PC-9 (cell line): ENCODE results near the gene NTS. TPM values are rescaled to one million over a fixed set of nuclear protein-coding genes. Genes with fewer than 3 reads are reported as not detected.
A peak's percentile ranks its signal among the peaks of the same experiment; 100 is the strongest.

Experiments used
- BruUV-seq: library from RNA; stranded (reverse); fragments of 400-500 nt; replicated peaks from 2 replicates; lab custom pipeline; 2021; lab: Mats Ljungman, UMichigan
- CTCF ChIA-PET: fragments of 300-600 bp; sonication (Branson Sonifier 250); formaldehyde crosslinking; loops from one replicate; lab custom pipeline; 2022; ENCODE audit warnings: antibody characterized with exemption; lab: Charles Lee
- POLR2A ChIA-PET: fragments of 300-600 bp; sonication (Branson Sonifier 250); formaldehyde crosslinking; loops from one replicate; lab custom pipeline; 2022; ENCODE audit warnings: antibody characterized with exemption; ENCODE audit not compliant: unreplicated experiment; lab: Charles Lee
- DNase-seq, 2 experiments: peaks; one replicate each; pipeline versions ENCODE4 v3.0.0 to v3.0.0-alpha.2; 2015 to 2022; ENCODE audit warnings: mixed read lengths in 1 of 2
- H2AFZ ChIP-seq: fragments of 200-600 bp; sonication (generic); 2 replicates; pipeline ENCODE4 v1.8.1; 2017; ENCODE audit warnings: antibody characterized with exemption
- H3F3A ChIP-seq: fragments of 200-600 bp; sonication (generic); 2 replicates; pipeline ENCODE4 v1.8.1; 2017; ENCODE audit warnings: antibody characterized with exemption, mild to moderate bottlenecking, low read depth; ENCODE audit not compliant: insufficient read depth
- H3K27ac ChIP-seq: fragments of 200-600 bp; sonication (generic); 2 replicates; pipeline ENCODE4 v1.6.1; 2016; ENCODE audit warnings: mixed run types
- H3K27me3 ChIP-seq: fragments of 200-600 bp; sonication (generic); 2 replicates; pipeline ENCODE4 v1.6.1; 2016; ENCODE audit warnings: low read depth, mixed run types; ENCODE audit not compliant: insufficient read depth
- H3K36me3 ChIP-seq: fragments of 200-600 bp; sonication (generic); 2 replicates; pipeline ENCODE4 v1.6.1; 2016; ENCODE audit warnings: low read depth, mixed run types
- H3K4me1 ChIP-seq: fragments of 200-600 bp; sonication (generic); replicated peaks from 2 replicates; pipeline ENCODE4 v1.6.1; 2016; ENCODE audit warnings: mixed run types; ENCODE audit not compliant: insufficient read depth
- H3K4me2 ChIP-seq: fragments of 200-600 bp; sonication (generic); 2 replicates; pipeline ENCODE4 v1.6.1; 2017; ENCODE audit warnings: mixed run types
- H3K4me3 ChIP-seq: fragments of 200-600 bp; sonication (generic); 2 replicates; pipeline ENCODE4 v1.6.1; 2016; ENCODE audit warnings: mixed run types
- H3K79me2 ChIP-seq: fragments of 200-600 bp; sonication (generic); 2 replicates; pipeline ENCODE4 v1.6.1; 2017; ENCODE audit warnings: low read depth, mixed run types
- H3K9me2 ChIP-seq: fragments of 200-600 bp; sonication (generic); 2 replicates; pipeline ENCODE4 v1.8.1; 2017; ENCODE audit warnings: mild to moderate bottlenecking; ENCODE audit not compliant: insufficient read depth
- H3K9me3 ChIP-seq: fragments of 200-600 bp; sonication (generic); 2 replicates; pipeline ENCODE4 v1.8.1; 2016; ENCODE audit warnings: low read depth; ENCODE audit not compliant: insufficient read depth
- H4K20me1 ChIP-seq: fragments of 200-600 bp; sonication (generic); 2 replicates; pipeline ENCODE4 v1.8.1; 2017; ENCODE audit not compliant: insufficient read depth
- CTCF ChIP-seq: fragments of 200-600 bp; sonication (generic); conservative IDR thresholded peaks from 2 replicates; pipeline ENCODE4 v1.6.1; 2017; ENCODE audit warnings: mixed run types, antibody characterized with exemption, mild to moderate bottlenecking, moderate library complexity
- EZH2 ChIP-seq: fragments of 200-600 bp; sonication (generic); IDR thresholded peaks from 2 replicates; pipeline ENCODE4 v1.8.0; 2017; ENCODE audit warnings: antibody characterized with exemption, low read depth
- intact Hi-C: fragments of 100-400 bp; cut with micrococcal nuclease; formaldehyde crosslinking; loops from one replicate; pipeline ENCODE4 v1.10.0; 2022; ENCODE audit not compliant: unreplicated experiment
- total RNA-seq: library from RNA; stranded (reverse); gene quantifications from 2 replicates; pipeline ENCODE4 v1.2.3, GENCODE V29; 2021

NTS gene
- total RNA-seq, 1 experiment from 2014 or later, result not detected

GRCh38 chr12:85872497-85873091 is 1.5 kb upstream of the NTS start:
- H3K4me3 ChIP-seq, result no peak overlapping the region
- H3K9me2 ChIP-seq, result no peaks in the 10 kb centered on the region
- intact Hi-C loops, result loop anchor here (5.0 kb wide), 1 partner anchor 795 kb away; no protein-coding TSS in a partner anchor
- POLR2A ChIA-PET, result no interaction called here
- BruUV-seq, result no TSS peak
- H4K20me1 ChIP-seq, result no peaks in the 10 kb centered on the region
- TF ChIP-seq EZH2, result no peak
- peak; percentile 83 for TF ChIP-seq CTCF
- no peaks in the 10 kb centered on the region for H3K4me1 ChIP-seq
- H3K4me2 ChIP-seq, result no peak overlapping the region
- no peak overlapping the region for H3K27ac ChIP-seq
- DNase-seq, result no peak
- H3K79me2 ChIP-seq, result no peaks in the 10 kb centered on the region
- H2AFZ ChIP-seq, result no peak overlapping the region
- no peaks in the 10 kb centered on the region for H3K27me3 ChIP-seq
- CTCF ChIA-PET, result interaction anchor here (1.2 to 2.3 kb wide), 2 partner anchors 9 to 297 kb away, joined by 4 to 6 read pairs; no protein-coding TSS in a partner anchor
- H3K9me3 ChIP-seq, result no peaks in the 10 kb centered on the region
- H3K36me3 ChIP-seq, result no peaks in the 10 kb centered on the region
- H3F3A ChIP-seq, result no peaks in the 10 kb centered on the region

- Histone ChIP-seq H3K27me3 (no peaks in the 10 kb centered on the region), H3K4me3 (no peak overlapping the region), H3K79me2 (no peaks in the 10 kb centered on the region), H3K9me3 (no peaks in the 10 kb centered on the region), H4K20me1 (no peaks in the 10 kb centered on the region), H2AFZ (no peak overlapping the region), H3K4me1 (no peaks in the 10 kb centered on the region), H3K4me2 (no peak overlapping the region), H3K27ac (no peak overlapping the region), H3F3A (no peaks in the 10 kb centered on the region), H3K9me2 (no peaks in the 10 kb centered on the region), H3K36me3 (no peaks in the 10 kb centered on the region)
- intact Hi-C loops, result no loop called here
- ChIA-PET CTCF (no interaction called here), POLR2A (no interaction called here)
- no peak for DNase-seq
- TF ChIP-seq CTCF, result no peak
- TF ChIP-seq EZH2, result no peak
- no TSS peak for BruUV-seq
These were observed 3.4 kb downstream of the NTS start for GRCh38 chr12:85877459-85877858.

- Histone ChIP-seq H2AFZ (no peak overlapping the region), H3K27ac (no peak overlapping the region), H3K27me3 (no peaks in the 10 kb centered on the region), H3K4me1 (no peaks in the 10 kb centered on the region), H3K79me2 (no peaks in the 10 kb centered on the region), H3F3A (no peaks in the 10 kb centered on the region), H4K20me1 (no peaks in the 10 kb centered on the region), H3K4me2 (no peak overlapping the region), H3K9me2 (no peaks in the 10 kb centered on the region), H3K4me3 (no peak overlapping the region), H3K36me3 (no peaks in the 10 kb centered on the region), H3K9me3 (no peaks in the 10 kb centered on the region)
- BruUV-seq, result no TSS peak
- DNase-seq, result no peak
- ChIA-PET CTCF (no interaction called here), POLR2A (interaction anchor here (0.7 kb wide), 1 partner anchor 823 kb away, joined by 3 read pairs; no protein-coding TSS in a partner anchor)
- intact Hi-C loops, result no loop called here
- no peak for TF ChIP-seq CTCF
- TF ChIP-seq EZH2, result no peak
These were observed 9.7 kb downstream of the NTS start for GRCh38 chr12:85883763-85884162.
